NCI-H2081 treated with DMSO at 0.1 percent for 48 hours (cell line): ENCODE measurements around the gene CTBP2.

Source experiments
- DNase-seq: peaks from one replicate; lab custom pipeline; 2025; lab: John Stamatoyannopoulos, UW

Gene CTBP2

GRCh38 chr10:125024497-125025234 is 135.7 kb downstream of the CTBP2 start:
- peak; percentile 33 for DNase-seq

GRCh38 chr10:125023862-125024496 is 136.4 kb downstream of the CTBP2 start:
- DNase-seq = peak; percentile 51

- peak; percentile 1 for DNase-seq
These were observed 137.1 kb downstream of the CTBP2 start for GRCh38 chr10:125023255-125023654.

GRCh38 chr10:125022671-125023070 is 137.7 kb downstream of the CTBP2 start:
- DNase-seq = no peak

- no peak for DNase-seq
These were observed 138.5 kb downstream of the CTBP2 start for GRCh38 chr10:125021686-125022344.

- no peak for DNase-seq
These were observed 139.5 kb downstream of the CTBP2 start for GRCh38 chr10:125020871-125021270.

GRCh38 chr10:125020386-125020785 is 140.0 kb downstream of the CTBP2 start:
- DNase-seq = no peak

GRCh38 chr10:125018576-125019143 is 141.7 kb downstream of the CTBP2 start:
- DNase-seq = no peak

GRCh38 chr10:125017547-125018298 is 142.6 kb downstream of the CTBP2 start:
- DNase-seq = no peak

GRCh38 chr10:125016611-125017202 is 143.7 kb downstream of the CTBP2 start:
- no peak for DNase-seq

- no peak for DNase-seq
These were observed 144.2 kb downstream of the CTBP2 start for GRCh38 chr10:125016123-125016522.

GRCh38 chr10:125015356-125015944 is 144.9 kb downstream of the CTBP2 start:
- no peak for DNase-seq

GRCh38 chr10:125014836-125015355 is 145.5 kb downstream of the CTBP2 start:
- no peak for DNase-seq

GRCh38 chr10:125014086-125014830 is 146.1 kb downstream of the CTBP2 start:
- no peak for DNase-seq

GRCh38 chr10:125013529-125013872 is 146.9 kb downstream of the CTBP2 start:
- no peak for DNase-seq

GRCh38 chr10:125012851-125013528 is 147.4 kb downstream of the CTBP2 start:
- DNase-seq = no peak

GRCh38 chr10:125011926-125012705 is 148.2 kb downstream of the CTBP2 start:
- no peak for DNase-seq

GRCh38 chr10:125011171-125011925 is 149.0 kb downstream of the CTBP2 start:
- DNase-seq = no peak
